ENCODE measurements around the gene ABHD1. TPM values are rescaled to one million over a fixed set of nuclear protein-coding genes. Genes with fewer than 3 reads are reported as not detected.
"Not testable (repeated sequence)": the region's sequence is repeated elsewhere in the genome, so short reads cannot be mapped to it uniquely, and the experiment has no call there.

ABHD1 gene
- total RNA-seq, 1 experiment from 2014 or later: not detected

GRCh38 chr2:27154488-27154887 is 30.9 kb downstream of the ABHD1 start:
- no peak for DNase-seq (ENCODE audit: low spot score)
- in situ Hi-C loops (cut with HindIII; ENCODE audit: low sequenced_read_pairs): no loop called here

GRCh38 chr2:27155069-27155520 is 31.5 kb downstream of the ABHD1 start:
- in situ Hi-C loops (cut with HindIII; ENCODE audit: low sequenced_read_pairs): no loop called here

GRCh38 chr2:27158468-27158867 is 34.9 kb downstream of the ABHD1 start:
- in situ Hi-C loops (cut with HindIII; ENCODE audit: low sequenced_read_pairs): no loop called here
- no peak for DNase-seq (ENCODE audit: low spot score)

More at GRCh38 chr2:27155069-27155520, 31.5 kb downstream of the ABHD1 start:
- DNase-seq (ENCODE audit: low spot score): no peak

- in situ Hi-C loops (cut with HindIII; ENCODE audit: low sequenced_read_pairs): no loop called here
- DNase-seq (ENCODE audit: low spot score): no peak
Measured at GRCh38 chr2:27159271-27159670, 35.7 kb downstream of the ABHD1 start.

- in situ Hi-C loops (cut with HindIII; ENCODE audit: low sequenced_read_pairs): no loop called here
- DNase-seq (ENCODE audit: low spot score): no peak
Measured at GRCh38 chr2:27160191-27160590, 36.6 kb downstream of the ABHD1 start.

GRCh38 chr2:27162151-27163121 is 38.8 kb downstream of the ABHD1 start:
- in situ Hi-C loops (cut with HindIII; ENCODE audit: low sequenced_read_pairs): no loop called here
- DNase-seq (ENCODE audit: low spot score): no peak

GRCh38 chr2:27164960-27165763 is 41.5 kb downstream of the ABHD1 start:
- in situ Hi-C loops (cut with HindIII; ENCODE audit: low sequenced_read_pairs): no loop called here
- DNase-seq (ENCODE audit: low spot score): no peak

- no peak for DNase-seq (ENCODE audit: low spot score)
- in situ Hi-C loops (cut with HindIII; ENCODE audit: low sequenced_read_pairs): no loop called here
Measured at GRCh38 chr2:27170581-27171337, 47.1 kb downstream of the ABHD1 start.

- DNase-seq (ENCODE audit: low spot score): no peak
- in situ Hi-C loops (cut with HindIII; ENCODE audit: low sequenced_read_pairs): no loop called here
Measured at GRCh38 chr2:27171351-27171848, 47.8 kb downstream of the ABHD1 start.

GRCh38 chr2:27174638-27175037 is 51.0 kb downstream of the ABHD1 start:
- DNase-seq (ENCODE audit: low spot score): no peak
- in situ Hi-C loops (cut with HindIII; ENCODE audit: low sequenced_read_pairs): no loop called here

GRCh38 chr2:27175330-27175729 is 51.7 kb downstream of the ABHD1 start:
- in situ Hi-C loops (cut with HindIII; ENCODE audit: low sequenced_read_pairs): no loop called here

GRCh38 chr2:27175781-27176180 is 52.2 kb downstream of the ABHD1 start:
- DNase-seq (ENCODE audit: low spot score); in situ Hi-C loops (cut with HindIII; ENCODE audit: low sequenced_read_pairs): not testable (repeated sequence)

More at GRCh38 chr2:27175330-27175729, 51.7 kb downstream of the ABHD1 start:
- DNase-seq (ENCODE audit: low spot score): no peak

- in situ Hi-C loops (cut with HindIII; ENCODE audit: low sequenced_read_pairs): no loop called here
- DNase-seq (ENCODE audit: low spot score): no peak
Measured at GRCh38 chr2:27177441-27178351, 54.1 kb downstream of the ABHD1 start.

- DNase-seq (ENCODE audit: low spot score): no peak
- in situ Hi-C loops (cut with HindIII; ENCODE audit: low sequenced_read_pairs): no loop called here
Measured at GRCh38 chr2:27178469-27178868, 54.9 kb downstream of the ABHD1 start.

- no peak for DNase-seq (ENCODE audit: low spot score)
- in situ Hi-C loops (cut with HindIII; ENCODE audit: low sequenced_read_pairs): no loop called here
Measured at GRCh38 chr2:27179344-27180000, 55.9 kb downstream of the ABHD1 start.

Data from G401 (cell line).